IMR-90 (cell line): ENCODE measurements around the gene ZNF248. TPM values are rescaled to one million over a fixed set of nuclear protein-coding genes. Genes with fewer than 3 reads are reported as not detected.

ENCODE experiments used
- ATAC-seq: fragments of 200-7000 bp; cut with Tn5 transposase; 2 replicates; pipeline ENCODE4 v1.9.1; 2020; ENCODE audit warnings: low read depth, mild to moderate bottlenecking, moderate library complexity
- BruUV-seq: library from RNA; stranded (reverse); fragments of 400-500 nt; replicated peaks from 2 replicates; lab custom pipeline; 2021; lab: Mats Ljungman, UMichigan
- CTCF ChIA-PET: fragments of 300-600 bp; formaldehyde crosslinking; extraction: SDS; loops from one replicate; lab custom pipeline; 2021; ENCODE audit warnings: antibody characterized with exemption; lab: Yijun Ruan, JAX
- POLR2A ChIA-PET: fragments of 300-600 bp; sonication (Branson Sonifier 250); formaldehyde crosslinking; loops from one replicate; lab custom pipeline; 2022; ENCODE audit warnings: antibody characterized with exemption; ENCODE audit not compliant: unreplicated experiment; lab: Charles Lee
- DNase-seq: peaks from one replicate; pipeline ENCODE4 v3.0.0; 2013
- H2AFZ ChIP-seq: replicated peaks from 2 replicates; pipeline ENCODE3; 2013; ENCODE audit warnings: low read length, mild to moderate bottlenecking; ENCODE audit not compliant: poor library complexity
- H2AK5ac ChIP-seq: 2 replicates; pipeline ENCODE4 v1.6.1; 2013; ENCODE audit warnings: low read depth, low read length, inconsistent platforms
- H2AK9ac ChIP-seq: replicated peaks from 2 replicates; pipeline ENCODE3; 2013; ENCODE audit warnings: mild to moderate bottlenecking, low read depth, low read length, moderate library complexity; ENCODE audit not compliant: poor library complexity
- H2BK120ac ChIP-seq: 2 replicates; pipeline ENCODE4 v1.6.1; 2013; ENCODE audit warnings: low read depth, low read length, inconsistent platforms
- H2BK15ac ChIP-seq: 3 replicates; pipeline ENCODE4 v1.6.1; 2013; ENCODE audit warnings: low read depth, low read length, inconsistent platforms
- H2BK20ac ChIP-seq: 2 replicates; pipeline ENCODE4 v1.6.1; 2013; ENCODE audit warnings: low read depth, mild to moderate bottlenecking, inconsistent platforms, low read length, moderate library complexity
- H2BK5ac ChIP-seq: 2 replicates; pipeline ENCODE4 v1.6.1; 2013; ENCODE audit warnings: mild to moderate bottlenecking, low read depth, low read length, inconsistent platforms; ENCODE audit not compliant: poor library complexity, severe bottlenecking
- H3K14ac ChIP-seq: replicated peaks from 2 replicates; pipeline ENCODE4 v1.6.1; 2013; ENCODE audit warnings: low read depth, low read length, inconsistent platforms
- H3K18ac ChIP-seq: 2 replicates; pipeline ENCODE4 v1.6.1; 2013; ENCODE audit warnings: low read depth, low read length, control low read depth
- H3K23ac ChIP-seq: 2 replicates; pipeline ENCODE4 v1.6.1; 2013; ENCODE audit warnings: low read depth, low read length, inconsistent platforms
- H3K27ac ChIP-seq: 2 replicates; pipeline ENCODE4 v1.5.1; 2013; ENCODE audit warnings: mild to moderate bottlenecking, control low read depth, low read length; ENCODE audit not compliant: insufficient read depth
- H3K27me3 ChIP-seq: 2 replicates; pipeline ENCODE4 v1.6.1; 2013; ENCODE audit warnings: low read length; ENCODE audit not compliant: control insufficient read depth, insufficient read depth
- H3K36me3 ChIP-seq: 2 replicates; pipeline ENCODE4 v1.6.1; 2013; ENCODE audit warnings: low read length, mixed read lengths; ENCODE audit not compliant: control insufficient read depth, insufficient read depth
- H3K4ac ChIP-seq: 2 replicates; pipeline ENCODE4 v1.6.1; 2013; ENCODE audit warnings: low read depth, low read length, inconsistent platforms
- H3K4me1 ChIP-seq: 2 replicates; pipeline ENCODE4 v1.6.1; 2013; ENCODE audit warnings: low read length, mixed read lengths; ENCODE audit not compliant: control insufficient read depth, insufficient read depth
- H3K4me2 ChIP-seq: 2 replicates; pipeline ENCODE4 v1.6.1; 2013; ENCODE audit warnings: low read depth, mild to moderate bottlenecking, control low read depth, low read length, moderate library complexity
- H3K4me3 ChIP-seq: 2 replicates; pipeline ENCODE4 v1.5.1; 2013; ENCODE audit warnings: low read depth, mild to moderate bottlenecking, control low read depth, low read length, moderate library complexity; ENCODE audit not compliant: insufficient read depth
- H3K56ac ChIP-seq: 2 replicates; pipeline ENCODE4 v1.6.1; 2013; ENCODE audit warnings: low read length, inconsistent platforms; ENCODE audit not compliant: insufficient read depth; ENCODE audit errors: extremely low read depth
- H3K79me1 ChIP-seq, 2 experiments: 2 replicates each; pipeline ENCODE4 v1.6.1; 2013; ENCODE audit warnings: low read length in 2 of 2, inconsistent platforms in 1 of 2, low read depth in 1 of 2
- H3K9ac ChIP-seq: 2 replicates; pipeline ENCODE4 v1.6.1; 2013; ENCODE audit warnings: low read depth, low read length, control low read depth
- H3K9me1 ChIP-seq: 2 replicates; pipeline ENCODE4 v1.6.1; 2013; ENCODE audit warnings: low read length, inconsistent platforms; ENCODE audit not compliant: insufficient read depth
- H3K9me3 ChIP-seq: 2 replicates; pipeline ENCODE4 v1.6.1; 2013; ENCODE audit warnings: low read length; ENCODE audit not compliant: control insufficient read depth, insufficient read depth
- H4K20me1 ChIP-seq: 2 replicates; pipeline ENCODE4 v1.6.1; 2013; ENCODE audit warnings: low read length, inconsistent platforms; ENCODE audit not compliant: insufficient read depth
- H4K5ac ChIP-seq: 2 replicates; pipeline ENCODE4 v1.6.1; 2013; ENCODE audit warnings: mild to moderate bottlenecking, low read depth, low read length, control low read depth
- H4K8ac ChIP-seq, 2 experiments: 2 replicates each; pipeline ENCODE4 v1.6.1; 2013; ENCODE audit warnings: low read depth in 2 of 2, low read length in 2 of 2, control low read depth in 1 of 2, inconsistent platforms in 1 of 2
- H4K91ac ChIP-seq: 2 replicates; pipeline ENCODE4 v1.6.1; 2013; ENCODE audit warnings: low read depth, low read length, inconsistent platforms; ENCODE audit not compliant: insufficient read depth
- BHLHE40 ChIP-seq: fragments of 150-350 bp; IDR thresholded peaks from 2 replicates; pipeline ENCODE4 v1.6.1; 2016; ENCODE audit warnings: mild to moderate bottlenecking, low read depth, low read length
- CEBPB ChIP-seq: IDR thresholded peaks from 2 replicates; pipeline ENCODE4 v1.6.1; 2012; ENCODE audit warnings: low read depth, low read length, improper control_type of control experiment
- CHD1 ChIP-seq: IDR thresholded peaks from 2 replicates; pipeline ENCODE4 v1.6.1; 2012; ENCODE audit warnings: low read depth, low read length, improper control_type of control experiment
- CTCF ChIP-seq: conservative IDR thresholded peaks from 2 replicates; pipeline ENCODE4 v1.5.1; 2012; ENCODE audit warnings: mild to moderate bottlenecking, low read depth, low read length, improper control_type of control experiment
- FOS ChIP-seq: fragments of 150-350 bp; IDR thresholded peaks from 2 replicates; pipeline ENCODE4 v1.6.1; 2016; ENCODE audit warnings: low read depth, low read length
- MAFK ChIP-seq: IDR thresholded peaks from 2 replicates; pipeline ENCODE4 v1.6.1; 2012; ENCODE audit warnings: low read depth, low read length, improper control_type of control experiment
- MAZ ChIP-seq: IDR thresholded peaks from 2 replicates; pipeline ENCODE4 v1.6.1; 2012; ENCODE audit warnings: low read depth, mild to moderate bottlenecking, low read length, improper control_type of control experiment, moderate library complexity, borderline replicate concordance
- MXI1 ChIP-seq: IDR thresholded peaks from 2 replicates; pipeline ENCODE4 v1.6.1; 2012; ENCODE audit warnings: low read depth, mild to moderate bottlenecking, low read length, moderate library complexity, borderline replicate concordance
- NFE2L2 ChIP-seq: fragments of 150-350 bp; IDR thresholded peaks from 2 replicates; pipeline ENCODE4 v1.6.1; 2016; ENCODE audit warnings: low read depth, mild to moderate bottlenecking, low read length
- POLR2A ChIP-seq: IDR thresholded peaks from 2 replicates; pipeline ENCODE4 v1.6.1; 2012; ENCODE audit warnings: mild to moderate bottlenecking, low read depth, low read length
- RAD21 ChIP-seq: IDR thresholded peaks from 2 replicates; pipeline ENCODE4 v1.6.1; 2012; ENCODE audit warnings: low read length, improper control_type of control experiment
- RCOR1 ChIP-seq: IDR thresholded peaks from 2 replicates; pipeline ENCODE4 v1.6.1; 2012; ENCODE audit warnings: mild to moderate bottlenecking, low read length, improper control_type of control experiment; ENCODE audit not compliant: insufficient replicate concordance
- RFX5 ChIP-seq: IDR thresholded peaks from 2 replicates; pipeline ENCODE4 v1.8.0; 2012; ENCODE audit warnings: low read depth, mild to moderate bottlenecking, low read length, moderate library complexity
- SMC3 ChIP-seq: fragments of 150-350 bp; IDR thresholded peaks from 2 replicates; pipeline ENCODE4 v1.6.1; 2016; ENCODE audit warnings: low read depth, mild to moderate bottlenecking, antibody characterized with exemption, low read length, moderate library complexity
- dilution Hi-C: fragments of 300-500 bp; cut with HindIII; formaldehyde crosslinking; loops from one replicate; pipeline ENCODE4 v1.14.3; 2018; ENCODE audit warnings: low sequenced_read_pairs; ENCODE audit not compliant: unreplicated experiment
- in situ Hi-C: fragments of 300-500 bp; cut with MboI; formaldehyde crosslinking; loops from 3 replicates; pipeline ENCODE4 v1.14.3; 2019; ENCODE audit warnings: low sequenced_read_pairs, inconsistent platforms, mixed read lengths
- intact Hi-C: fragments of 100-400 bp; cut with micrococcal nuclease; formaldehyde crosslinking; loops from 2 replicates; pipeline ENCODE4 v1.10.0; 2022
- polyA plus RNA-seq, 3 experiments: library from polyadenylated mRNA; depleted of rRNA; stranded (reverse); fragments of >200 nt; gene quantifications; 2 replicates each; pipeline ENCODE4 v1.2.3, GENCODE V29; 2012; ENCODE audit warnings: low replicate concordance in 1 of 3
- total RNA-seq: library from RNA; depleted of rRNA; stranded (reverse); fragments of >200 nt; gene quantifications from 2 replicates; pipeline ENCODE4 v1.2.3, GENCODE V29; 2012
- TF ChIP-seq, protein P1 (sequence below): fragments of 150-350 bp; IDR thresholded peaks from 2 replicates; pipeline ENCODE4 v1.6.1; 2017; ENCODE audit warnings: mild to moderate bottlenecking, antibody characterized with exemption, low read length, low read depth
- TF ChIP-seq, protein P2 (sequence below): fragments of 150-350 bp; IDR thresholded peaks from 2 replicates; pipeline ENCODE4 v1.6.1; 2016; ENCODE audit warnings: low read depth, mild to moderate bottlenecking, low read length, moderate library complexity, borderline replicate concordance

The ZNF248 gene
- total and polyA plus RNA-seq, 2 of the 4 experiments (the other 2 are of a cell fraction), result 5.1 to 5.7 TPM

DNA sequence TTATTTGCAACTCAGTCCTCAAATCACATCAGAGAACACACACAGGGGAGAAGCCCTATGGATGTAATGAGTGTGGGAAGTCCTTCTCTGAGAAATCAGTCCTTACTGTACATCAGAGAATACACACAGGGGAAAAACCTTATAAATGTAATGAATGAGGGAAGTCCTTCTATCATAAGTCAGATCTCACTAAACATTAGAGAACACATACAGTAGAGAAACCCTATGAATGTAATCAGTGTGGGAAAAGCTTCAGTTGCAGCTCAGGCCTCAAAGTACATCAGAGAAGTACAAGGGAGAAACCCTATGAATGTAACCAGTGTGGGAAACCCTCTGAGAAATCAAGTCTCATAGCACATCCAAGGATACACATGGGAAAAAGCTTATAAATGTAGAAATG is 39.0 kb upstream of the ZNF248 start:
- H2BK120ac ChIP-seq, result no peak overlapping the region
- no peaks in the 10 kb centered on the region for H4K20me1 ChIP-seq
- H3K9me3 ChIP-seq, result peaks cover 3% of the 10 kb centered on the region
- H3K27me3 ChIP-seq, result no peaks in the 10 kb centered on the region
- no peaks in the 10 kb centered on the region for H3K4me1 ChIP-seq
- H3K27ac ChIP-seq, result no peak overlapping the region
- TF ChIP-seq BHLHE40 (no peak), POLR2A (no peak), MAZ (no peak), RCOR1 (no peak), MXI1 (no peak), NFE2L2 (no peak), CHD1 (no peak), MAFK (no peak), SMC3 (no peak), FOS (no peak), RAD21 (no peak), RFX5 (no peak), CTCF (no peak), CEBPB (no peak)
- TF ChIP-seq, protein P1, sequence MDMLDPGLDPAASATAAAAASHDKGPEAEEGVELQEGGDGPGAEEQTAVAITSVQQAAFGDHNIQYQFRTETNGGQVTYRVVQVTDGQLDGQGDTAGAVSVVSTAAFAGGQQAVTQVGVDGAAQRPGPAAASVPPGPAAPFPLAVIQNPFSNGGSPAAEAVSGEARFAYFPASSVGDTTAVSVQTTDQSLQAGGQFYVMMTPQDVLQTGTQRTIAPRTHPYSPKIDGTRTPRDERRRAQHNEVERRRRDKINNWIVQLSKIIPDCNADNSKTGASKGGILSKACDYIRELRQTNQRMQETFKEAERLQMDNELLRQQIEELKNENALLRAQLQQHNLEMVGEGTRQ, result no peak
- TF ChIP-seq, protein P2, sequence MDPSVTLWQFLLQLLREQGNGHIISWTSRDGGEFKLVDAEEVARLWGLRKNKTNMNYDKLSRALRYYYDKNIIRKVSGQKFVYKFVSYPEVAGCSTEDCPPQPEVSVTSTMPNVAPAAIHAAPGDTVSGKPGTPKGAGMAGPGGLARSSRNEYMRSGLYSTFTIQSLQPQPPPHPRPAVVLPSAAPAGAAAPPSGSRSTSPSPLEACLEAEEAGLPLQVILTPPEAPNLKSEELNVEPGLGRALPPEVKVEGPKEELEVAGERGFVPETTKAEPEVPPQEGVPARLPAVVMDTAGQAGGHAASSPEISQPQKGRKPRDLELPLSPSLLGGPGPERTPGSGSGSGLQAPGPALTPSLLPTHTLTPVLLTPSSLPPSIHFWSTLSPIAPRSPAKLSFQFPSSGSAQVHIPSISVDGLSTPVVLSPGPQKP, result no peak
- H3K18ac ChIP-seq, result no peak overlapping the region
- H2BK20ac ChIP-seq, result no peak overlapping the region
- ATAC-seq (no peak), DNase-seq (no peak)
- H4K8ac ChIP-seq, result no peak overlapping the region
- POLR2A ChIA-PET, result no interaction called here
- H3K23ac ChIP-seq, result no peak overlapping the region
- H4K5ac ChIP-seq, result no peak overlapping the region
- BruUV-seq, result no TSS peak
- H4K91ac ChIP-seq, result no peak overlapping the region
- no peak overlapping the region for H3K4me2 ChIP-seq
- H2BK5ac ChIP-seq, result no peak overlapping the region
- dilution Hi-C loops, result no loop called here
- H3K4me3 ChIP-seq, result no peak overlapping the region
- H2BK15ac ChIP-seq, result no peak overlapping the region
- no peak overlapping the region for H3K4ac ChIP-seq
- H3K9me1 ChIP-seq, result no peaks in the 10 kb centered on the region
- in situ Hi-C loops, result no loop called here
- H2AK9ac ChIP-seq, result no peak overlapping the region
- no peaks in the 10 kb centered on the region for H3K36me3 ChIP-seq
- no peak overlapping the region for H3K56ac ChIP-seq
- CTCF ChIA-PET, result no interaction called here
- intact Hi-C loops, result no loop called here
- no peaks in the 10 kb centered on the region for H3K79me1 ChIP-seq
- H3K14ac ChIP-seq, result no peak overlapping the region
- no peak overlapping the region for H3K9ac ChIP-seq
- H2AFZ ChIP-seq, result no peak overlapping the region
- no peak overlapping the region for H2AK5ac ChIP-seq
